Endodermal cell (in vitro differentiated cells): ENCODE results near the gene NOP53. TPM values are rescaled to one million over a fixed set of nuclear protein-coding genes. Genes with fewer than 3 reads are reported as not detected.

Experiments used
- DNase-seq: peaks from one replicate; pipeline ENCODE4 v3.0.0-alpha.2; 2017
- H3K27ac ChIP-seq: 2 replicates; pipeline ENCODE4 v1.5.1; 2013; ENCODE audit warnings: mild to moderate bottlenecking, low read depth, low read length, moderate library complexity
- H3K27me3 ChIP-seq: 2 replicates; pipeline ENCODE4 v1.6.1; 2013; ENCODE audit warnings: mild to moderate bottlenecking, low read length, moderate library complexity; ENCODE audit not compliant: insufficient read depth, control insufficient read depth, poor library complexity, severe bottlenecking
- H3K36me3 ChIP-seq: 2 replicates; pipeline ENCODE4 v1.7.0; 2013; ENCODE audit warnings: mild to moderate bottlenecking, low read length, moderate library complexity; ENCODE audit not compliant: control insufficient read depth, insufficient read depth
- H3K4me1 ChIP-seq: one replicate; pipeline ENCODE4 v1.7.0; 2013; ENCODE audit warnings: low read length; ENCODE audit not compliant: control insufficient read depth, insufficient read depth
- H3K4me3 ChIP-seq: 2 replicates; pipeline ENCODE4 v1.5.1; 2013; ENCODE audit warnings: mild to moderate bottlenecking, low read length, moderate library complexity
- H3K9ac ChIP-seq: 2 replicates; pipeline ENCODE4 v1.6.1; 2013; ENCODE audit warnings: mild to moderate bottlenecking, low read length, moderate library complexity; ENCODE audit not compliant: poor library complexity, severe bottlenecking; ENCODE audit errors: extremely low read depth
- H3K9me3 ChIP-seq: 2 replicates; pipeline ENCODE4 v1.6.1; 2013; ENCODE audit warnings: mild to moderate bottlenecking, low read length, moderate library complexity; ENCODE audit not compliant: control insufficient read depth
- H3K27ac Mint-ChIP-seq: 2 replicates; pipeline ENCODE4 v1.8.0; 2020; ENCODE audit warnings: mixed read lengths
- H3K27me3 Mint-ChIP-seq: 2 replicates; pipeline ENCODE4 v1.8.0; 2021; ENCODE audit warnings: mild to moderate bottlenecking, mixed read lengths; ENCODE audit not compliant: insufficient read depth
- H3K36me3 Mint-ChIP-seq: 2 replicates; pipeline ENCODE4 v1.8.0; 2020; ENCODE audit warnings: low read depth, mixed read lengths
- H3K4me1 Mint-ChIP-seq: 2 replicates; pipeline ENCODE4 v1.8.0; 2020; ENCODE audit warnings: mixed read lengths
- H3K4me3 Mint-ChIP-seq: 2 replicates; pipeline ENCODE4 v1.8.0; 2020; ENCODE audit warnings: mild to moderate bottlenecking, moderate library complexity, mixed read lengths
- H3K9me3 Mint-ChIP-seq: 2 replicates; pipeline ENCODE4 v1.8.0; 2020; ENCODE audit warnings: mild to moderate bottlenecking, mixed read lengths
- CTCF ChIP-seq: fragments of 200-600 bp; sonication (generic); conservative IDR thresholded peaks from 2 replicates; pipeline ENCODE4 v1.5.0; 2021; ENCODE audit warnings: antibody characterized with exemption, mild to moderate bottlenecking
- WGBS, 2 experiments: methylation state at CpG; one replicate each; pipeline versions ENCODE4 v1.1.5 to v1.1.7; 2013; ENCODE audit warnings: missing lambda C conversion rate in 2 of 2, mixed read lengths in 1 of 2; ENCODE audit not compliant: insufficient coverage in 1 of 2, insufficient read length in 1 of 2; 5-methylcytosine and 5-hydroxymethylcytosine counted together
- total RNA-seq, 2 donors: library from RNA; stranded (reverse); fragmentation: NEBNext Ultra II Directional in 1 of 2; extraction: Animal tissue kit (Norgen Biotek cat#: 25700) in 1 of 2; gene quantifications; 2 replicates in 1 of 2; 3 replicates in 1 of 2; pipeline ENCODE4 v1.2.1, GENCODE V29; 2021

NOP53 gene
- total RNA-seq, 2 donors from 2014 or later: 190 to 258 TPM

- WGBS, 2 experiments: 66 to 73% methylated on average over 4 of the region's 4 CpGs
- Histone ChIP-seq H3K27me3 (no peaks in the 10 kb centered on the region), H3K4me3 (no peak overlapping the region), H3K9me3 (no peaks in the 10 kb centered on the region), H3K36me3 (no peaks in the 10 kb centered on the region), H3K27ac (no peak overlapping the region), H3K9ac (no peak overlapping the region), H3K4me1 (no peaks in the 10 kb centered on the region)
- no peaks in the 10 kb centered on the region for H3K9me3 Mint-ChIP-seq
- H3K27ac Mint-ChIP-seq: no peak overlapping the region
- no peak for TF ChIP-seq CTCF
- no peaks in the 10 kb centered on the region for H3K36me3 Mint-ChIP-seq
- no peak overlapping the region for H3K4me3 Mint-ChIP-seq
- peaks cover 5% of the 10 kb centered on the region for H3K27me3 Mint-ChIP-seq
- peak; percentile 86 for DNase-seq
- H3K4me1 Mint-ChIP-seq: no peaks in the 10 kb centered on the region
Measured at GRCh38 chr19:47735131-47735530, 10.2 kb upstream of the NOP53 start.

GRCh38 chr19:47740866-47741519, 4.4 kb upstream of the NOP53 start:
- H3K36me3 Mint-ChIP-seq: peaks cover 2% of the 10 kb centered on the region
- WGBS, 2 experiments: 93% methylated on average over 31 to 48 of the region's 48 CpGs
- H3K27ac Mint-ChIP-seq: no peak overlapping the region
- no peak overlapping the region for H3K27ac ChIP-seq
- no peak for TF ChIP-seq CTCF
- H3K9ac ChIP-seq: no peak overlapping the region
- H3K4me1 ChIP-seq: no peaks in the 10 kb centered on the region
- H3K9me3 ChIP-seq: no peaks in the 10 kb centered on the region
- H3K4me3 ChIP-seq: no peak overlapping the region
- no peaks in the 10 kb centered on the region for H3K4me1 Mint-ChIP-seq
- H3K27me3 ChIP-seq: no peaks in the 10 kb centered on the region
- H3K36me3 ChIP-seq: no peaks in the 10 kb centered on the region
- DNase-seq: no peak
- peaks cover 5% of the 10 kb centered on the region for H3K27me3 Mint-ChIP-seq
- no peaks in the 10 kb centered on the region for H3K9me3 Mint-ChIP-seq
- H3K4me3 Mint-ChIP-seq: no peak overlapping the region

- H3K36me3 ChIP-seq: peaks cover 2% of the 10 kb centered on the region
- Mint-ChIP-seq H3K9me3 (no peaks in the 10 kb centered on the region), H3K27me3 (peaks cover 3% of the 10 kb centered on the region), H3K36me3 (peaks cover 3% of the 10 kb centered on the region), H3K27ac (no peak overlapping the region), H3K4me1 (no peaks in the 10 kb centered on the region), H3K4me3 (no peak overlapping the region)
- no peaks in the 10 kb centered on the region for H3K4me1 ChIP-seq
- H3K27ac ChIP-seq: no peak overlapping the region
- H3K4me3 ChIP-seq: no peak overlapping the region
- DNase-seq: no peak
- no peak overlapping the region for H3K9ac ChIP-seq
- H3K27me3 ChIP-seq: no peaks in the 10 kb centered on the region
- WGBS, 2 experiments: 89 to 94% methylated on average over 8 to 15 of the region's 15 CpGs
- no peak for TF ChIP-seq CTCF
- no peaks in the 10 kb centered on the region for H3K9me3 ChIP-seq
Measured at GRCh38 chr19:47741544-47742140, 3.7 kb upstream of the NOP53 start.
